Panc1 (cell line): ENCODE results near the gene LRRC26. TPM values are rescaled to one million over a fixed set of nuclear protein-coding genes. Genes with fewer than 3 reads are reported as not detected.

Source experiments
- ATAC-seq: fragments of 200-7000 bp; cut with Tn5 transposase; 2 replicates; pipeline ENCODE4 v1.9.1; 2020; ENCODE audit warnings: mild to moderate bottlenecking, moderate library complexity
- BruUV-seq: library from RNA; stranded (reverse); fragments of 400-500 nt; replicated peaks from 2 replicates; lab custom pipeline; 2021; lab: Mats Ljungman, UMichigan
- CTCF ChIA-PET: fragments of 300-600 bp; sonication (Branson Sonifier 250); formaldehyde crosslinking; loops from one replicate; lab custom pipeline; 2022; ENCODE audit warnings: antibody characterized with exemption; lab: Charles Lee
- POLR2A ChIA-PET: fragments of 300-600 bp; sonication (Branson Sonifier 250); formaldehyde crosslinking; loops from one replicate; lab custom pipeline; 2022; ENCODE audit warnings: antibody characterized with exemption; lab: Charles Lee
- DNase-seq: peaks from one replicate; pipeline ENCODE4 v3.0.0-alpha.2; 2010; ENCODE audit warnings: low read depth, low spot score
- H3K27ac ChIP-seq: 2 replicates; pipeline ENCODE4 v1.5.1; 2011; ENCODE audit warnings: mild to moderate bottlenecking, low read length, inconsistent platforms
- H3K27me3 ChIP-seq: fragments of 200-500 bp; sonication (Bioruptor generic); 2 replicates; pipeline ENCODE4 v1.6.0; 2014; ENCODE audit warnings: low read length, inconsistent platforms; ENCODE audit not compliant: control insufficient read depth, insufficient read depth
- H3K36me3 ChIP-seq: fragments of 200-500 bp; sonication (Bioruptor generic); 2 replicates; pipeline ENCODE4 v1.5.1; 2014; ENCODE audit warnings: inconsistent platforms, mild to moderate bottlenecking, low read length, moderate library complexity; ENCODE audit not compliant: control insufficient read depth, insufficient read depth
- H3K4me1 ChIP-seq: 2 replicates; pipeline ENCODE4 v1.5.1; 2011; ENCODE audit warnings: inconsistent platforms, mild to moderate bottlenecking, low read length, moderate library complexity; ENCODE audit not compliant: control insufficient read depth, insufficient read depth
- H3K4me3 ChIP-seq, 2 experiments: 2 replicates each; pipeline ENCODE4 v1.5.1; 2011 to 2012; ENCODE audit warnings: low read depth in 2 of 2, low read length in 2 of 2, mild to moderate bottlenecking in 2 of 2, inconsistent platforms in 1 of 2, moderate library complexity in 1 of 2
- H3K9me3 ChIP-seq: fragments of 200-500 bp; sonication (Bioruptor generic); 2 replicates; pipeline ENCODE4 v1.5.1; 2014; ENCODE audit warnings: low read depth, mild to moderate bottlenecking, inconsistent platforms, low read length, moderate library complexity; ENCODE audit not compliant: control insufficient read depth, insufficient read depth
- CTCF ChIP-seq: fragments of 450-650 bp; IDR thresholded peaks from 2 replicates; pipeline ENCODE4 v1.5.1; 2017; ENCODE audit warnings: mild to moderate bottlenecking
- POLR2AphosphoS5 ChIP-seq: IDR thresholded peaks from 2 replicates; pipeline ENCODE4 v1.6.1; 2012; ENCODE audit warnings: mild to moderate bottlenecking, low read depth, low read length, moderate library complexity
- REST ChIP-seq, 2 experiments: IDR thresholded peaks; 2 replicates each; pipeline ENCODE4 v1.6.1; 2011 to 2012; ENCODE audit warnings: low read depth in 2 of 2, control low read depth in 1 of 2, low read length in 1 of 2, mild to moderate bottlenecking in 1 of 2, moderate library complexity in 1 of 2; ENCODE audit not compliant: insufficient read depth in 1 of 2
- SIN3A ChIP-seq: IDR thresholded peaks from 2 replicates; pipeline ENCODE4 v1.6.1; 2012; ENCODE audit warnings: low read depth, mild to moderate bottlenecking, low read length, moderate library complexity, borderline replicate concordance; ENCODE audit not compliant: insufficient read depth
- TCF7L2 ChIP-seq: IDR thresholded peaks from 2 replicates; pipeline ENCODE4 v1.6.1; 2011; ENCODE audit warnings: mild to moderate bottlenecking, low read depth, low read length, inconsistent platforms
- in situ Hi-C: cut with HindIII; loops from 2 replicates; pipeline ENCODE4 v1.10.0; 2016; ENCODE audit warnings: low sequenced_read_pairs, low pct_unique_long_range_greater_than_20kb
- intact Hi-C: fragments of 100-400 bp; cut with micrococcal nuclease; formaldehyde crosslinking; loops from one replicate; pipeline ENCODE4 v1.10.0; 2022; ENCODE audit not compliant: unreplicated experiment
- total RNA-seq: library from RNA; stranded (reverse); gene quantifications from one replicate; pipeline ENCODE4 v1.2.1, GENCODE V29; 2021; ENCODE audit not compliant: unreplicated experiment

The LRRC26 gene
- total RNA-seq, 1 experiment from 2014 or later, result 0.69 TPM

GRCh38 chr9:137150617-137151457, 19.0 kb downstream of the LRRC26 start:
- POLR2A ChIA-PET, result interaction anchor here (0.7 kb wide), 3 partner anchors 21 to 90 kb away, joined by 3 to 21 read pairs (median 4); no protein-coding TSS in a partner anchor
- in situ Hi-C loops, result no loop called here
- Histone ChIP-seq H3K27me3 (no peaks in the 10 kb centered on the region), H3K9me3 (no peaks in the 10 kb centered on the region), H3K4me1 (no peaks in the 10 kb centered on the region), H3K36me3 (no peaks in the 10 kb centered on the region), H3K4me3 (no peak overlapping the region), H3K27ac (no peak overlapping the region)
- DNase-seq, result no peak
- TF ChIP-seq SIN3A (no peak), POLR2AphosphoS5 (no peak), CTCF (no peak), REST (IDR thresholded peaks at IDR 0.05; ENCODE audit: insufficient read depth in 1 of 2, low read depth in 2 of 2, low read length in 1 of 2) (no peak), TCF7L2 (no peak)
- intact Hi-C loops, result no loop called here
- CTCF ChIA-PET, result interaction anchor here (0.7 to 1.4 kb wide), 3 partner anchors 12 to 21 kb away, joined by 6 to 15 read pairs (median 9); no protein-coding TSS in a partner anchor
- ATAC-seq, result peak; percentile 47; the same call in 1 of the 2 replicates
- BruUV-seq, result no TSS peak

GRCh38 chr9:137149942-137150616, 19.8 kb downstream of the LRRC26 start:
- no peak overlapping the region for H3K27ac ChIP-seq
- no peaks in the 10 kb centered on the region for H3K9me3 ChIP-seq
- H3K36me3 ChIP-seq, result no peaks in the 10 kb centered on the region
- in situ Hi-C loops (no loop called here), intact Hi-C loops (no loop called here)
- TF ChIP-seq SIN3A (no peak), TCF7L2 (no peak), POLR2AphosphoS5 (no peak), REST (IDR thresholded peaks at IDR 0.05; ENCODE audit: insufficient read depth in 1 of 2, low read depth in 2 of 2, low read length in 1 of 2) (no peak), CTCF (no peak)
- DNase-seq (no peak), ATAC-seq (no peak)
- POLR2A ChIA-PET, result interaction anchor here (0.6 kb wide), 1 partner anchor 158 kb away, joined by 7 read pairs; no protein-coding TSS in a partner anchor
- no TSS peak for BruUV-seq
- CTCF ChIA-PET, result interaction anchor here (0.7 to 1.4 kb wide), 3 partner anchors 13 to 20 kb away, joined by 6 to 15 read pairs (median 9); no protein-coding TSS in a partner anchor
- H3K4me3 ChIP-seq, result no peak overlapping the region
- no peaks in the 10 kb centered on the region for H3K27me3 ChIP-seq
- H3K4me1 ChIP-seq, result no peaks in the 10 kb centered on the region
